Occipital lobe (tissue), 2 donors: Measurements from ENCODE around the gene TAF3. TPM values are rescaled to one million over a fixed set of nuclear protein-coding genes. Genes with fewer than 3 reads are reported as not detected.

Experiments
- DNase-seq: peaks from one replicate; lab custom pipeline; 2025; lab: John Stamatoyannopoulos, UW
- total RNA-seq: library from RNA; depleted of rRNA; stranded (reverse); fragments of >200 nt; gene quantifications from one replicate; pipeline ENCODE4 v1.2.3, GENCODE V29; 2014

TAF3 gene
- total RNA-seq, 1 donor from 2014 or later = 2.7 TPM

DNA sequence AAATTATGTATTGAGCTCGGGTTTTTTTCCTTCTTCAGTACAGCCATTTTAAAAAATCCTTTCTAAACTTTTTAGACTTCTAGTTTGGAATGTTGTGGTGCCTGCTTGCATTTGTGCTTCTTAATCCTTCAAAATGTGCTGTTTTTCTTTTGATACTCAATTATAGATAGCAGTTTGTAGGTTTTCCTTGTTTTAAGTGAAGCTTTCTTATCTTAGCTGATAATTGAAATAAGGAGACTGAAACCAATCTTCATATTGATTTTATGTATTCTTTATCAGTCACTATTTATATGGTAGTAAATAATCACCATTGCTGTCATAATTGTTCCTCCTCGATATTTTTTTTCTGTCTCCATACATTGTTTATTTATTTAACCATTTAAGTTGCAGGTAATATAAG, 56.6 kb downstream of the TAF3 start:
- DNase-seq = no peak

DNA sequence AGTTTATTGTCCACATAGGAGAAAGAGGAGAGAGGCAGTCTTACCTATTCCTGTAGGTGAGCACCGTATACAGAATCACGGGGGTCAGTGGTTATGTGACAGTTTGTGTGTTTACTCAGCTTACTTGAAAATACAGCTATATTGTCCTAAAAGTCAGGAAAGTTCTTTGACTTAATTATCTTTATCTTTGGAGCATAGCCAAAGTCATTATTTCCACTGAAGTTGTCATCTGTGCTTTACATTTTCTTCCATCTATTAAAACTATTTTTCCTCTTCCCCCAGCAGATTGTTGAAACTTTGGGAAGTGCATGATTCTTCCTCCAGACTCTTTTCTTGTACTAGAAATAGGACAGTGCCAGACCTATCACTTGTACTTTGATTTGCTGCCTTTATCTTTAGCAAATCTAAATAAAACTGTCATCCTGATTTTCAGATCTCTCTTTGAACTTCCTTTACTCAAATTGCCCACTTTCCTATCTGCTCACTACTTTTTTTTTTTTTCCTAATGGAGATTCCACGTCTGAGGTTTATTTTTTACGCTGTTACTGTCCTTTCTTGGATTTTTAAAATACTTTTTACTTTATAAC, 58.3 kb downstream of the TAF3 start:
- no peak for DNase-seq

DNA sequence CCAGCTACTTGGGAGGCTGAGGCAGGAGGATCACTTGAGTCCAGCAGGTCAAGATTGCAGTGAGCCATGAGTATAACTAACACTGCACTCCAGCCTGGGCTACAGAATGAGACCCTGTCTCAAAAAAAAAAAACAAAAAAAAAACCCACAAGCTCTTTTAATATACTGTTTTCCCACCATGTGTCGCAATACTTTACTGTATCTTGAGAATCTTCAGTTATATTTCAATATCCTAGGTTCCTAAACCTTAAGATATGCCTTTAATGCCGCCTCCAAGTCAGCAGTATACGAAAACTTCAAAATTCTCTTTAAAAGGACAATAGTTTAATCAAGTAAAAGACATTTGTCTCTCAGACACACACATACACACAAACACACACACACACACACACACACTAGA, 62.8 kb downstream of the TAF3 start:
- DNase-seq = no peak

DNA sequence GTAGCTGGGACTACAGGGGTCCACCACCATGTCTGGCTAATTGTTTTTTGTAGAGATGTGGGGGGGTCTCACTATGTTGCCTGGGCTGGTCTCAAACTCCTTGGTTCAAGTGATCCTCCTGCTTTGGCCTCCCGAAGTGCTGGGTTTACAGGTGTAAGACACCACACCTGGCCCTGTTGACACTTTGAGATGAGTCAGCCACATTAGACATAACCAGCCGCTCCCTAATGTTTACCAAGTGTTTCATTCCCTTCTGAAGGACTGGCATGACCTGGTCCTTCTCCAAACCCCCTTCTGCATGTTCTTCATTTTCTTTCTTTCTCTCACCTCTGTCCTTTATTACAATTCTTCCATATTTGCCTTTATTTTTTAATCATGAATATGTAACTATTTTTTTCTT, 67.8 kb downstream of the TAF3 start:
- DNase-seq = no peak

DNA sequence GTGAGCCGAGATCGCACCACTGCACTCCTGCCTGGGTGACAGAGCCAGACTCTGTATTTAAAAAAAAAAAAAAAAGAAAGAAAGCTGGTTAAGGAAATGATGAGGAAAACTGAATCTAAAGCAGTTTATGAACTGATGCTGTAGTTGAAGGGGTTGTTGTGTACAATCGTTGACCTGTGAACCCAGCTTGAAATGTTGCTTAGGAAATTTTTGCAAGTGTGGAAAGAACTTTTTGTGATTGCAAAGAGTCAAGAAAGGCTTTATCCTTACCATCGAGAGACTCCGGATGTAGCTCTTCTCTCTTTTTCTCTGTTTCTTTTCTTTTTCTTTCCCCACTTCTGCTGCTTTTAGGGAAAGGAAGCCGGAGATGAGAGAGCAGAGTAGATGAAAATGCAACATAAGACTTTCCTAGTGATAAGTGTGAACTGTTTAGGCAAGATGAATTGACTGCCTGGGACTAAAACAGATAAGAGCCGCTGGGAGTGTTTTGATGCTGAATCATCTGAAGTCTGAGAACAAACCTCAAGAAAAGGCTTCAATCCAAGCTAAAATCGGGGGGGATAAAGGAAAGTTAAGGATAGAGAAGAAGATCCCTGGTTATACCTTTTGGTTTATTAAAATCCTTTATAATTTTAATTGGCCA, 69.0 kb downstream of the TAF3 start:
- no peak for DNase-seq

DNA sequence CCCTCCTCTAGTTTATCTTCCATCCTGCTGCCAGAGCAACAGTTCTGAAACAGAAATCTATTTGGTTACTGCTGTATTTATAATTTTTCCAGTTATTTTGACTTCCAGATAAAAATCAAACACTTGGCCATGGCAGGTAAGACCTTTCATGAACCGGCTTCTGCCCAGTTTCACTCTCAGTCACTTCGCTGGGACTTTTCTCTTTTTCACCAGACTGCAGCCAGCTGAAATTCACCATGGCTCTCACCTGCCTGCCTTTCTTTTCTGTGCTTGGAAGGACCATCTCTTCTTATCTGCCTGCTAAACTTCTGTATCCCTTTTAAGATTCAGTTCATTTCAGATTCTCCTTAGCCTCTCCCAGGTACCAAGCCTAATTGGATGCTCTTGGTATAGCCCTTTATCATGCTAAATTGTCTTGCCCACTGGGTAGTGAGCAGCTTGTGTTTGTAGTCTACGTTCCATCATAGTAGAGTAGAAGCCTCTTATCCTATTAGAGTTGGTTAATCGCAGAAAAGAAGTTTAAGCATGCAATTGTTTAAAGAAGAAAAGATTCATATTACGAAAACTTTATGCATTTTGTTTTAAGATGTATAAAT, 71.7 kb downstream of the TAF3 start:
- DNase-seq = no peak

DNA sequence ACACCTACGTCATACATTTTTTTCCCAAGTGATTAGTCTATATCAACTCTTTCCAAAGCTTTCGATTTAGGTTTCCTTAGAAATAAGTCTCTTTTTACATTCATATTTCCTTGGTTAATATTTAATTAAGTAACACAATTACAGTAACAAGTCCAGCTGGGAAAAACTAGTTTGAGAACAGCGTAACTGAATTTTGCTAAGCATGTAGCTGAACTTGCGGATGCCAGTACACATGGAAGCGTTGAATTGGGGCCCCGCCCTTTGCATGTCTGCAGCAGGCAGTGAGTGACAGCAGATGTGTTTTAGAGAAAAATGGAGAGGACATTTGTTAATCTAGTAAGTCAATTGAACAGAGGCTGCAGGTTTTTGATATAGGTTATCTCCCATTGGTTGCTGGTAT, 72.5 kb downstream of the TAF3 start:
- no peak for DNase-seq

DNA sequence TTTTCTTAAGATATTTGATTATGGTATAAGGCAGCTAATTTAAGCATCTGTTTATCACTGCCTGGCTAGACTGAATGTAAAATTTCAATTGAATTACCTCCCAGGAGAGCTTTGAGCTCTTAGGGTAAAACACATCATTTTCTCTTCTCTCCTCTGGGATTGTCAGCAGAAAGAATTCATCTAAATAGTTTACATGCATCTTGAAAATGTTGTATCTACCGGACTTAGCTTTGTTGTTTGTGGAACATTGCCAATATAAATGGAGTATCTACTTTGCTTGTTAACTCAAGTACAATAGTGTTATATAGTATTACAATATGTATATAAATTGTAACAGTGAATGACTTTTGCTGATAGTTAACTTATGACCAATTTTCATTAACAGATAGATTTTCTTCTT, 73.3 kb downstream of the TAF3 start:
- no peak for DNase-seq

DNA sequence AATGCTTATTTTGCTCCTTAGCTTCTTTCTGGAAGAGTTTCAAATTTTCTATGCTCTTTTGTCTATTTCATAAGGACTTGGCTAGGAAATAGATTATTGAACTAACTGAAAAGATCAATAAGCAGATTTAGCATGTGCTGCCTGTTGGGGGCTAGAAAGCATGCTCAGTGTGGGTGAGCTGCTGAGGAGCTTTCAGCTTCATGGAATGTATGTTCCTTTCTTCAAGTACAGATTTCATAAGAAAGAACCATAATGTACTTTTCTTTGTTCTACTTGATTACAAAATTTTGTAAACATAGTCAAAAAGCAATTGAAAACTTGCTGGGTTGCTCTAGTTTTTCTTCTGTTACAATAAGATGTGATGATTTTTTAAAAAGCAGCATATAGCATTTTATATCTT, 73.8 kb downstream of the TAF3 start:
- DNase-seq = no peak

DNA sequence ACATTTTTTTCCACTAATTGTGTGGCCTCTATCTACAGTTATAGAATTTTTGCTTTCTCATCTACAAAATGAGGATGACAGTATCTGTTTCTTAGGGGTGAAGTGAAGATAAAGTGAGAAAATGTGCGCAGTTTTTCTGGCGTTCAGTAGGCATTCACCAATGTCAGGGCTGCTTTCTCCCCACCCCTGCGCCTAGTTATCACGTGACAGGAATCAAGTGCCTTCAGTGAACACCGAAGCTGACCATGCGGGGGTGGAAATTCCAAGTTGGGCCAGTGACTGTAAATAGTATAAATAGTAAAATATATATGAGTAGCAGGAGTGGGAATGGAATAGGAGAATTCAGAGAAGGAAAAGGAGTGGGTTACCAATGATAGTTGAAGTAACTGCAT, 77.4 kb downstream of the TAF3 start:
- no peak for DNase-seq

DNA sequence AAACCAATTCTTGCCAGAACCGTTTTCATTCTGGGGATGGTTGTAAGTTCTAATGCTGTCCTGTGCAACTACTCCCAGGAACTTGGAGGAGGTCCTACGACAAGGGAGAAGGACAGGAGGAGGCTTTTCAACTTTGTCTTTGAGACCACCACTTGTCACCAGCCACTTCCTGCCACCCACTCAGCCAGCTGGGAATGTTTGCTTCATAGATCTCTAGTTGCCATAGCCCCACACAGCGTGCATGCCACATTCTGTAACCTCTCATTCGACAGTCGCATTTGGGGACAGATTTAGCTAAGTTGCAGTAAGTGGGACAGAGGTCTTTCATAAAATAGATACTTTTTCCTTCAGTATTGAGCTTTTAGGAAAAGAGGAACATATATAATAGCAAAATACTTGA, 78.0 kb downstream of the TAF3 start:
- DNase-seq = no peak

DNA sequence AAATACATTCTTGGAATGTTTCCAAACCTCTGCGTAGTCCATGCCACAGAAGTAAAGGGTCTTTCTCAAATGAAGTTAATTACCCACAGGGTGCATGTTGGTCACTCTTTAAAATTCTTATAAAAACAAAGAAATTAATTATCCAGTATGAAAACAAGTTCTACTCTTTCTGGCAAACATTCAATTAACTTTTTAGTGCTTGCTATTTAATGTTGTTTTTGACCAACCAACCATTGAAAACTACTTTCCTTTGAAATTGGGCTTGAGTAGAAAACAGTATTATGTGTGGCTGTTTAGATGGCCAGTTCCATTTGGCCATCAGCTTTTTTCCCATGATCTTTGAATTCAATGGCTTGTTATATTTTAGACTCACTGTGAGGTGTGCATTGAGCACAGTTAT, 83.0 kb downstream of the TAF3 start:
- no peak for DNase-seq

DNA sequence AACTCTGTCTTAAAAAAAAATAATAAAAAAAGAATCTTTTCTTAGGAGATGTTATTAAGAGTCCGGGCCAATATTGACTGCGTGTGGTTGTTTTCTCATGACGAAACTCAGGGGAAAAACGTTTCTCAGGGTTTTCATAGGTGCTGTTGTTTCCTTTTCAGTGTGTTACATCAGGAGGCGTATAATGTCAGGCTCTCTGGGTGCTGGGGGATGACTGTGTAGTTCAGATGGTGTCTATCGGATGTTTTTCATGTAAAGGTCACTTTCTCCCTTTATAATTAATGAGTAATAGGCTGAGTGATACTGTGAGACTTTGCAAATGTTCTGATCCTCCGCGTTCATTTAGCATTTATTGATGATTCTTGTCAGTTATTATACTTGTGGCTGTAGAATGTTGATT, 84.1 kb downstream of the TAF3 start:
- no peak for DNase-seq

DNA sequence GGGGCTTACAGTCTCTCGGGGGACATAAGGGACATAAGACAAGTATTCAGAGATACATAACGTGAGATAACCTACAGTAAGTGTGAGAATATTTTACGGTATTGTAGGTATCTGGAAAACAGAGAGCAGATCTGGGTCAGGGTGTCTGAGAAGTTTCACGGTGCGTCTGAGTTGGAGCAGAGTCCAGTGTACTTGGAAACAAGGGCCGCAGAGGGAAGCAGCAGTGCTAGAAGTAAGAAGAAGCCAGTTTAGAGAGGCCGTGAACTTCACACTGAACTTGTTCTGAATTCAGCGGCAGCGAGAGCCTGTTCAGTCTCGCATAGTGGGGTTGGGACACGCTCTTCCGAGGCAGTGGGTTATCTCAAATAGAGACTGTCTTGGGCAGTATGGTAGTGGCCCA, 85.5 kb downstream of the TAF3 start:
- no peak for DNase-seq

DNA sequence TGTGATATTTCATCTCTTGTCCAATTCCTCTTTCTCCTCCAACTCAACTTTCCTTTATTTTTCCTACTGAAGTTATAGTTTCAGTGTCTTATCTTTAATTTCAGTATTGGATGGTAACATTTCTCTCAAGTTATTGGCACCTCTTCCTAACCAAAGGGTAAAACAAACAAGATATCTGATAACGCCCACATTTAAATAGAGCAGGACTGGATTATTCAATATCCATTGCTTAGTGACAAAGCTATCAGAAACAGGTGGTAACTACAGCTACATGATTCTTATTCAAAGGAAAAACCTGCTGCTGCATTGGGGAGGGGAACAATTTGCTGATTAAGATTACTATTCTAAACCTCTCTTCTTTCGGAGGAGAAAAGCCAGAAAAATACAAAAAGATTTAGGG, 87.8 kb downstream of the TAF3 start:
- DNase-seq = no peak

DNA sequence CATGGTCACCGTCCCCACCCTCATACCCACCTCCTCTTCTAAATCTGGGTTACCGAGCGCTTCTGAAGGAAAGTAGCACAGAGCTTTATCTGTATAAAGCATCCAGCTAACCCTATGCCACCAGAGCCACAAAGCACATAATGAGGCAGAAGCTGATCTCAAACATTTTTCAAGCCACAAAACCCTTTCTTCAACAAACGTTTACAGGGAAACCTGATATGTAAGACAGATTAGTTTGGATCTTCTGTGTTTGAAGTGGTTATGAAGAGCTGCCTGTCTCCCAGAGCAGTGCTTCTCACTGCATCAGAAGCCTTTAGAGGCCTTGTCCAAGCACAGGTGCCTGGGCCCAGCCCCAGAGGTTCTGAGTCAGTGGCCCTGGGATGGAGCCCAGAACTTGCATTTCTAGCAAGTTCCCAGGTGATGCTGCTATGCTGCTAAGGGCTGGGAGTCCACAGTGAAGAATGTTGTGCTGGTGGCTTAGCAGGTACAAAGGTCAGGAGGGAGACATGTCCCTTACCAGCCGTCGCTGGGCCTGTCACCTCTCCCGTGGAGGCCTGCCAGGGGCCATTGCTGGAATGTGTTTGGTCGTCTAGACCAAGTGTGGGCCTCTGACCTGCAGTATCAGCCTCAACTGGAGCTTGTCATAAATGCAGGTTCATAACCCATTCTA, 90.4 kb downstream of the TAF3 start:
- no peak for DNase-seq

DNA sequence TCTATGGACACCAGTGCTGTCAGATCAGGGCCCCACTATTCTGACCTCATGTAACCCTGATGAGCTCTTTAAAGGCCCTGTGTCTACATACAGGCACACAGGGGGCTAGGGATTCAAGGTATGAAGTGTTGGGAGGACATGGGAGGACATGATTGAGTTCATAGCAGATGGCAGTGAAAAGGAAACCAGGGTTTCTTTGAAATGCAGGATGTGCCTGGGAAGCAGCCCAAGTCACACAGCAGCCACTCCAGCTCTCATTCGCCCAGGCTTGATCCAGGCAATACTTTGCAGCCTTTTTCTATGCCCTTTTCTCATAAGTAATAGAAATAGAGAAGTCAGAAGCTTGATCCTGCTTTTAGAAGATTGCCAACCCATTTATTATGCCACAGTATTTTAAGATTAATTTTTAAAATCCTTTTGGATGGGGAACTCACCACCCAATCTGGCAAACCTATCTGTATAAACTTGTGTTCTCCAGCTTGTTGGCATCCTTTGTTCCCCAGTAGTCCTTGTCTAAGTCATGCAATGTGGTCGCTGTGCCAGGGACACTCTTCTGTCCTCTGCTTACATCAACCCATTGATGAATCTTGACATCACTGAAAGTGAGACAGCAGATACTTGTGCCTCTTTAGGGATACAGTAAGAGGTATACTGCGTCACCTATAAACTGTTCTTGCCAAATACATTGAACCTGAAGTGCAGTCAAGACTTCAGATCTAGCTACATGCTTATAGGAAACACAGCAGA, 95.0 kb downstream of the TAF3 start:
- DNase-seq = no peak

DNA sequence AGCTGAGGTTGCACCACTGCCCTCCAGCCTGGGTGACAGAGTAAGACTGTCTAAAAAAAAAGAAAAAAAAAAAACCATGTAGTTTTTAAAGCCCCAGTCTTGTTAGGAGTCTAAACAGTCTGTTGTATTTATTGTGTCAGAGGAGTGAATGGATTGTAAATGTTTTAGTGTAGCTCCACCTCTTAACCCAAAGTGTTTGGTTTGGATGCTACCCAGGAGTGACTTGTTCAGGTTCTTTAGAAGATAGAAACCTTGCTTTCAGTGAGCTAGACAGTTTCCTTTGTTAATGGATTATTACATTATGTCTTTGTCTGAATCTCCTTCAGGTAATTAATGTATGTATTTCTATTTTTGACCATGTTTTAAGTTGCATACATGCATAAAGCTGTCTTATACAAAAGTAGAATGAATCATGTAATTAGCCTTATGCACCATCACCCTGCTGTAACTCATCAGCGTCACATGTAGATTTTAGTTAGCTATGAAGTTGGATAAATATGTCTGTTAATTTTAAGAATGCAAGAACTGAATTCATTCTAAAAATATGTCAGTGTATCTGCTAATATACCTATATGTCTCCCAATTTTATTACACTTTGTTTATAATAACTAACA, 97.7 kb downstream of the TAF3 start:
- DNase-seq = no peak

DNA sequence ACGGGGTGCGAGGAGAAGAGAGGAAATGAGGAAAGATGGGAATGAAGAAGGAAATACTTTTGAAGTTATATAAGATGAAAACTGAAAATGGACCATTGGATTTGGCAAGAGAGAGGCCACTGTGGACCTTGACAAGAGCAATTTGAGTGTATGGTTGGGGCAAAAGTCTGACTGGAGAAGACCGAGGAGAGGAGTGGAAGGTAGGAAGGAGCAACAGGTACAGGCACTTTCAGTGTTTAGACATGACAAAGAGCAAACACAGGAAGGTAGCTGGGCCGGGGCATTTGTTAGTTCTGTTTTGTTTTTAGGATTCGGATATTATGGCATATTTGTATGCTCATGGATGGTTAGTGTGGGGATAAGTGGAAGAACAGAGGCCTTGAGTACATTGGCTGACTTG, 99.4 kb downstream of the TAF3 start:
- no peak for DNase-seq

DNA sequence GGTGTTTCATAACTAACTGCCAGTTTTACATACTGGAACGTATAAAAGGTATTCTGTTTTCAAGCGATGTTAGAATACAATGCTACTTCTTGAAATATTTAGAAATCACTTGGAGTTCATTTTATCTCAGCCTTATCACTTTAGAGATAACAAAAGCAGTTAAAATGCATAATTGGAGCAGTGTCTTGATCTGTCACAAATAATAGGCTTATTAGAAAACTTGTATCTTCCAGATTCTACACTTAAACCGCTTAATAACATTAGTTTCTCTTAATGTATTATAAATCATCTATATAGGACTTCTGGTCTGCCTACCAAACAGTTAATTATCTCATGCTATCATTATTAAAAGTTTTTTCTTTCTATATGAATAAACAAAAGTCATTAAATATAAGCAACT, 104.4 kb downstream of the TAF3 start:
- no peak for DNase-seq

DNA sequence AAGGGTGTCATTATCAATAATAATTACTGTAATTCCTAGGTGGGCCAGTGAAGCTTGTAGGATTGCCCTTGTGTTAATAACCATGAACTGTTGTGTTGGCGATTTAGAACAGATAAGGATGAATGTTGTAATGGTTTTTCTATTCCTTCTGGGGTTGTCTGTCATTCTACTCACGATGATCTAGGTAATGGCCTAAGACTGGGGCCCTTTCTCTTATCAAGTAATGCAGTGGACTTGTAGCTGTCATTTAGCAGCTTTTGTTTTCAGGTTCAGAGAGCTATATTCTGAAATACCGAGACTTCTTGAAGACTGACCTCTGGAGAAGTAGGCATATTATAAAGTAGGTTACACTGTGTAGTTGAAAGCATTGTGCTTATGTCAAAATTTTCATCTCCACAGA, 110.2 kb downstream of the TAF3 start:
- DNase-seq = no peak
